Measurements from ENCODE around the gene EEF1G.
A peak's percentile ranks its signal among the peaks of the same experiment; 100 is the strongest.
"Not testable (repeated sequence)": the region's sequence is repeated elsewhere in the genome, so short reads cannot be mapped to it uniquely, and the experiment has no call there.

The EEF1G gene

DNA sequence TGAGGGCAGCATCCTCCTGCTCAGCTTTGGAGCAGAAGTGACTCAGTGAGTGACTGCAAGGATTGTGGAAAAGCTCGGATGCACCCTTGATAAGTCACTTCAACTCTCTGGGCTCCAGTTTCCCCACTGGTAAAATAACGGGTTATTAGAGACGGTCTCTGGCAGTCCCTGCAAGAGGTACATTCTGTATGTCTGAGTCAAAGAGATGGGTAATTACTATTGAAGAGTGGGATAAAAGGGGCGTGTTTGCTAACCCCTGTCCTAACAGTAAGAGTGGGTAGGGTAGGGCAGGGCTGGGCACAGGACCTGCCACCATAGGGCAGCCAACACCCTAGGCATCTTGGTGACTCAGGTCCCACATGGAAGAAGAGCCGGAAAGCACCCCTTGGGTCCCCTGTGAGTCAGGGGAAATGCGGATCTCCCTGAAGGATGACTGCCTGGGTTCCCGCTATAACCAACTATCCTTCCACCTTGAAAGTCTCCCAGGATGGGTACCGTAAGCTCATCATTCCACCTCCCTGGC, 19.8 kb downstream of the EEF1G start:
- DNase-seq: no peak

DNA sequence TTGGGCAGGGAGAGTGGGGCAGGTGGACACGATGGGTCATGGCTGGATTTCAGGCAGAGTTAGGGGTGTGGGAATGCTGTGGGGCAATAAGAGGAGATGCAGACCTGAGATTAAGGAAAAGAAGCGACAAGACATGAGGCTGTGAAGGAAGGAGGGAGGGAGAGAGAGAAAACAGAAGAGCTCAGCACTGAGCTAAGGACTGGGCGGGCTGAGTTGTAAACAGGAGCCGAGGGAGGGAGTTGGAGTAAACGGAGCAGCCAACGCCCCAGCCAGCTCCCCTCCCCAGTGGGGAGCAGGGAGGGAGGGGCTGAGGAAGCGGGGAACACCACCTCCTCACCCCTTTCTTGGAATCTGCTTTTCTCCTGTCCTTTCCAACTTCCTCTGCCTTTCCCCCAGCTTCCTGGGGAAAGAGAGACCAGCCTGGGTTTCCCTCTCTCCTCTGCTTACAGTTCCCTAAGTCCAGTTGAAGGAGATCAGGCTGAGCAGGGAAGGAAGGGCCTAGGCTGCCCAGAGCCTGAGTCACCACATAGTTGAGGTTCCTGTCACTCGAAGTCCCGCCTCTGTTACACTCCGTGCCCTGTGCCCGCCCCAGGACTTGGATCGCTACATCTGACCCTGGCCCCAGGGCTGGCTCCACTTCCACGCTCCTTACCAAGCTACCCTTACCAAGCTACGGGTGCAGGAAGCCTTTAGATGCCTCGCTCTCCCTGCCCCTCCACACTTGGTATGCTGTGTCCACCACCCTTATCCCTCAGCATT, 20.4 kb downstream of the EEF1G start:
- DNase-seq: no peak

DNA sequence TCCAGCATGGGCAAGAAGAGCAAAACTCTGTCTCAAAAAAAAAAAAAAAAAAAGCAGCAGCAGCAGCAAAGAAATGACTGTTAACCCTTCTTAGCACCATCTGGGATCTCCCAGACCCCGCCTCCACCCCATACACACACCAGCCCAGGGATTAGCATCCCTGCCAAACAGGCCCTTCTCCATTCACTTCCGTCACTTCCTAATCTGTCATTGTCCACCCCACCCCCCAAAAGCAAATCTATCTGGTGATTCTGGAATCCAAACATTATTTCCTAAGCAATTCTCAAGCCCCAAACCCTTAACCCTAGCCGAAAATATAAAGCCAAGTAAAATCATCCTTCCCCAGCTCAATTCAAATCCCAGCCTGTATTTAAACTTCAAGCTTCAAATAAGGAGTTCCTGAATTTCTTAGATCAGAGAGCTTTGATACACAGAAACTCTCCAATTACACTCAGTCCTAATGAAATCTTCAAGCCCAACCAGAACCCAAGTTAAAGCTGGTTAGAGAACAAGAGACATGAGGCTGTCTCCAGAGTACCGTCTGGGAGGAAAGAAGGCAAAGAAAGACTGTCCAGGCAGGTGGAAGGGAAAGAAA, 21.1 kb downstream of the EEF1G start:
- no peak for DNase-seq

DNA sequence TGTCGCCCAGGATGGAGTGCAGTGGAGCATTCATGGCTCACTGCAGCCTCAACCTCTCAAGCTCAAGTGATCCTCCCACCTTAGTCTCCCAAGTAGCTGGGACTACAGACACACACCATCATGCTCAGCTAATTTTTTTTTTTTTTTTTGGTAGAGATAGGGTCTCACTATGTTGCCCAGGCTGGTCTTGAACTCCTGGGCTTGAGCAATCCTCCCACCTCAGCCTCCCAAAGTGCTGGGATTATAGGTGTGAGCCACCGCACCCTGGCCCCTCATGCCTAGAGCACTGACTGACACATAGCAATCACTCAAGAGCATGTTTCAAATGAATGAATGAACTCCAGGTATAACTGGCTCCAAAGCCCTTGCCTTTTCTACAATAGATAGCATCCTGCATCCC, 23.2 kb downstream of the EEF1G start:
- DNase-seq: not testable (repeated sequence)

DNA sequence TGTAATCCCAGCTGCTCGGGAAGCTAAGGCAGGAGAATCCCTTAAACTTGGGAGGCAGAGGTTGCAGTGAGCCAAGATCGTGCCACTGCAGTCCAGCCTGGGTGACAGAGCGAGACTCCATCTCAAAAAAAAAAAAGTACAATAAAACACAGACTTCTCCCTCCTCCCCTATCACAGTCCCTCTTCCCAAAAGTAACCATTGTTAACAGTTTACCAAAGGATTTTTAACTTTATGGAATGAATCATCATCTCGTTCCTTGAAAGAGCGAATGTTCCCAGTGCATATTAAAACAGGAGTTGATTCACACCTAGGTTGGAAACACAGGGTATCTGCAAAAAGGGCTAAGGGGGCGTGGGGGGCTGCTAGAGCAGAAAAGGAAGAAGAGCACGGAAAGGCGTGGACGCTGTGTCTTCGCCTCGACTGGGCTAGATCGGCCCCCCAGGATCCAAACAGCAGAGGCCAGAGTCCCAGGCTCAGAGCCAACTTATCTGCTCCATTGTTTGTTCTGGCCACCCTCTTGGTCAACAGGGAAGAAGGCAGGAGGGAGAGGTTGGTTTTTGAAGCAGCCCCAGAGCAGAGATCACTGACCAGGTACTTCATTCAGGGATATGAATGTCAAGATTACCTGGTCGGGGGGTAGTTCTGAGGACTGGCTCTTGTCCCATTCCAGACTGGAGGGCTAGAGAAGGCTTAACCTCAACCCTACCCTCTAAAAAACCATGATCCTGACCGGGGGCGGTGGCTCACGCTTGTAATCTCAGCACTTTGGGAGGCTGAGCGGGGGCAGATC, 25.0 kb downstream of the EEF1G start:
- no peak for DNase-seq

DNA sequence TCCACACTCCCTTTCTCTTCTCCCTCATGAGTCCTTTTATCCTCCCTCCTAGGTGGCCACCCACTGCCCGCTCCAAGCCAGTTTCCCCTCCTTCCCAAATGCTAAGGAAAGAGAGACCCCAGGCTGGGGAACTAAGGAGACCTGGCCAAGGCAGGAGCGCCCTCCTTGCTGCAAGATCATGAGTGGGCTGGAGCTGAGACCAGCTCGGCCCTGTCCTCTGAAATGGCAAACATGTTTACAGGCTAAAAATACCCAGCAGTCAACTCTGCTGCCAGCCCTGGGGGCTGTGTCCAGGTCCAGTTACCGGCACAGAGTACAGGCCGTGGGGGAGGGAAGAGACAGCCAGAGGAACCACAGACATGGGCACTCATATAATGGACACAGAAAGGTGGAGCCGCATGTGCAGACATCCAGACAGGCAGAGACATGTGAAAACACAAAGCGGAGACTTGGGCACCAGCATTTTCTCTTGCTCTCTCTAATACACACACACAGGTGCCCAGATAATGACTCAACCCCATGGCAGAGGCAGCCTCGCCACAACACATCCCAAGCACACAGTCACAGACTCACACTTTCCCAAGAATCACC, 25.9 kb downstream of the EEF1G start:
- DNase-seq: no peak

DNA sequence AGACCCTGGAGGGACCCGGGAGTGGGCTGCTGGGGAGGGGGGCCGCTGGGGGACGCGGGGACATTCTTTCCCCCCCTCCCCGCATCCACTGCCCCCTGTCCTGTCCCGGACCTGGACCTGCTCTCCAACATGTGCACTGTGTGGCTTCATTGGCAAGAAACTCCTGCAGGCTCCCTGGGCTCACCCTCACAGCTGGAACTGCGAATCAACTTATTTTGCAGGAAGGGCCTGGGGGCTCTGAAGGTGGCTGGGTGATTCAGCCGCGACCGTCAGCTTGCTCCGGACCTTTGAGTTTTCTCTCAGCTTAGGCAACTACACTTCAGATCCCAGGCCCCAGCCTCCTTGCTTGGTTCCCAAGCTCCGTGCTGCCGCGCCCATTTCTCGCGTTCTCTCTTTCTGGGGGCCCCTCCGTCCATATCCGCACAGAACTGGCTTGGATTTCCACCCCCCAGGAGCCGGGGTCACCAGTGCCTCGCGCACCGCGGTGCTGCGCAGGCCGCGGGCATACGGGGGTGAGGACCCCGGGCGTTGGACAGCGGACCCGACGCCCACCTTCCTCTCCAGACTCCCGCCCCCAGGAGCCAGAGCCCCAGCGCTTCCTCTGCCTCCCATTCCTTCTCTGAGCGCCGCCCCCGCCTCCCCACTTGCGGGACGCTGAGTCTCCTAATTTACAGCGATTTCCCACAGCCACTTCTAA, 26.6 kb downstream of the EEF1G start:
- DNase-seq: no peak

DNA sequence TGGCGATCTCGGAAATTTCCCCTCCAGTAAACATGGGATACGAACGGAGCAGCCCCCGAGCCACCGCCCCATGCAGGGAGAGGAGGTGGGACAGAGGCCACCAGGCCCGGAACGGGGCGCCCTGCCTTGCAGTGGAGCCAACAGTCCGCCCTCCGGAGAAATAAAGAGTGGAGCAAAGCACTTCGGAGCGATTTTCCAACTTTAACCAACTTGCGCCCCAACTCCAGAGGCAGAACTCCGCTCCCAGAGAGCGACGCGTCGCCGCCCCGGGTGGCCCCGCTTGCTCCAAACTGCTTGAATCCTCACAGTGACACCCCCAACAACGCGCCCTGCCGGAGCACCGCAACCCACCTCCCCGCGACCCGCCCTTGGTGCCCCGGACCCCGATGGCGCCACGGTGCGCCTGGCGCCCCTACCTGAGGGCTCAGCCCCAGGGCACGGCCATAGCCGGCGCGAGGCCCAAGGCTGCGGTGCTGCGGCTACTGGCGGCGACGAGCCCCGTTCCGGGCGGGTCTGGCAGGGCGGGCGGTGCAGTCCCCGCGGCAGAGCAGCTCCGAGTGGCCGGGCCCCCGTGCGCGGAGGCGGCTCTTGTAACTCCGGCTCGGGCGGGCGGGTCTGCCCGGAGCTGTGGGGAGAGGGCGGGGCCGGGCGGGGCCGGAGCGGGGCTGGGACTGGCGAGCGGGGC, 27.3 kb downstream of the EEF1G start, which contains the start of gene AHNAK:
AHNAK (minus strand) TSS at position 563 of the 685 bp plus-strand sequence. CDS start 10,708 bp downstream, outside the sequence.
- peak; percentile 43 for DNase-seq

DNA sequence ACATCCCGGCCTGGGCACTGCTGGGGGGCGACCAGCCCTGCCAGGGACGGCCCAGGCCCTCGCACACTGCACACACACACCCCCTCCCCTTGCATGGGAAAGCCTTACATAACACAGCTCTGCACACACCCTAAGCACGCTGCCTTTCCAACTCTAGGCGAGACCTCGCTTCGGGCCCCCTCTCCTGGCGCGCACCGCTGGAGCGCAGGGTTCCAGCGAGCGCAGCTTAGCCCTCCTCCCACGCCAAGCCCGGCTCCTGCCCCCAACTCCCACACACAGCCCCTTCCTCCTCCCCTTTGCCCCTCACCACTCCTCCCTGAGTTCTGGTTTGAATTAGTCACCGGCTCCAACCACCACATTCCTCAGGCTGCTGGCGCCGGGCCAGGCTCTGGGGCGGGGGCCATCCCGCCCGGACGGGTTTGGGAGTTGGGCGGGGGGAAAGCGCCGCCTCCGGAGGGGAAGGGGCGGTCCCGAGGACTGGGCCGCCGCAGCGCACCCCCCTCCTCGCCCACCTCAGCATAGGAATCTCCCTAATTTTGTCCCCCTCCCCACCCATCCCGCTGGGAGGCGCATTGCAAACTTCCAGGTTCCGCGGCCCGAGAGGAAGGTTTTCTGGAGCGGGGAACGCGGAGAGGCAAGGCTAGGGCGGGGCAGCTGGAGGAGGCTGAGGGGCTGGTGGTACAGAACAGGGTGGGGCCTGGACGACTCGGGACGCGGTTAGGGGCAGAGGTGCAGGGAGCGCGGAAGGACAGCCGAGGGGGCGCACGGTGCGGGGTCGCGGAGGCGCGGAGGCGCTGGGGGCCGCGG, 28.1 kb downstream of the EEF1G start:
- DNase-seq: no peak

DNA sequence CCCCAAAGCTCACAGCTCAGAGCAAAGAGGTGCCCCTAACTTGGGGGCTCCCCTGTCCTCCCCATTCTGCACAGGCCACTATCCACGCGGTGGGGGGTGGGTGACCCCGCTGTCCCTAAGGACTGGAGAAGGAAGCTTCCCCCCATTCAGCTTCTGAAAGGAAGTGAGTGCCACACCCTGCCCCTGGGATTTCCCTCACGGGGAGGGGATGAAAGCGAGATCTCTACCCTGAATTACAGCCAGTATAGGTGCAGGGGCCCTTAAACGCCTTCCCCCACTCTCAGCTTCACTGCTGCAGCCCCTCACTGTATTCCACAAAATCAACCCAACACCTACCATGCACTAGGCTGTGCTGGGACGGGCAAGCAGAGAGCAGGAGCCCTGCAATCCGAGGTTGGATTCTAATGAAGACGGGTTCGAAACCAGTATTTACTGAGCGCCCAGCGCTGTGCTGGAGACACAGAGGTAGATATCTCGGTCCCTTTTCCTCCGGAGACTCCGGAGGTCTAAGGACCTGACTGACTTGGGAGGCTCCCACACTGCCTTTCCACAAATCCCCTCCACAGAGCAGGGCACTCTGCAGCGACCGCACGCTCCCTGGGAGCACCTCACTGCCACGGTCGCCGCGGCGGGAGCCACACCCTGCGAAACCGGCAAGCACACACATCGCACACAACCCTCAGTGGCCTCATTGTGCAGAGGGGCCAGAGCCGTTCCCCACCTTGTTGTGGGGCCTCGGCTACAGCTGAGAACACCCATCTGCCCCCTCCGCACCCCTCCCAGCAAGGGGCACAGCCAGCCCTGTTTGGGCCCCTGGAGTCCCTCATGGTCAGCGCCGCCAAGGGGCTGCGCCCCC, 28.9 kb downstream of the EEF1G start:
- DNase-seq: no peak

DNA sequence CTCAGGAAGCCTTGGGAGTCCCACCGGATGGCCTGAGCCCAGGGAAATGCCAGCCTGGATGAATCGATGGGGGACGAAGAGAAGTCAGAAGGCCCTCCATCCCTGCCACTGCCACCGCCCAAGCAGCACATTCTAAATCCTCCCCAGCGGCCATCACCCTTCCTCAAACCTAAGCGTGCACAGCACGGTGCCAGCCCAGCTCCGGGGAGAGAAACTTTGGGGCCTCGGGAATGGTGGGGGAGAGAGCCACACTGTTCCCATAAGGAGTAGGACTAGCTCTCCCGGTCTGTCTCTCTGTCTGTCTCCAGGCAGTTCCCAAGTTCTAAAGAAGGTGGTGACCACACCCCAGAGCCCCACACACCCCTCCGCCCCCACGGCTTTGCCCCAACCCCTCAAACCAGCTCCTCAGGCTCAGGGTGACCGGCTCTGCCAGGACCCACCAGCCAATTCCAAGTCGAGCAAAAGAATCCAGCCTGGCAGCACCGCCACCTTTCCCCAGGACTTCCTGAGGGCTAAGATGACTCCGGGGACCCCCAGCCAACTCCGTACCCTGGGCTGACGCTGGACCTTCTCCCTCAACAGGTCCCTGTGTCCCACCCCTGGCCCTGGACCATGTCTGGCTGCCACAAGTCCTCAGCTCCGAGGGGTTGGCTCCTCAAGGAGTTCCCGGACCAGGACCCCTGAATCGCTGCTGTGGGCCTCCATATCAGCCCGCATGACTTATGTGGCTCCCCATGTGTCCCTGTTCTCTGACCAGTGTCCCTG, 29.8 kb downstream of the EEF1G start:
- no peak for DNase-seq

DNA sequence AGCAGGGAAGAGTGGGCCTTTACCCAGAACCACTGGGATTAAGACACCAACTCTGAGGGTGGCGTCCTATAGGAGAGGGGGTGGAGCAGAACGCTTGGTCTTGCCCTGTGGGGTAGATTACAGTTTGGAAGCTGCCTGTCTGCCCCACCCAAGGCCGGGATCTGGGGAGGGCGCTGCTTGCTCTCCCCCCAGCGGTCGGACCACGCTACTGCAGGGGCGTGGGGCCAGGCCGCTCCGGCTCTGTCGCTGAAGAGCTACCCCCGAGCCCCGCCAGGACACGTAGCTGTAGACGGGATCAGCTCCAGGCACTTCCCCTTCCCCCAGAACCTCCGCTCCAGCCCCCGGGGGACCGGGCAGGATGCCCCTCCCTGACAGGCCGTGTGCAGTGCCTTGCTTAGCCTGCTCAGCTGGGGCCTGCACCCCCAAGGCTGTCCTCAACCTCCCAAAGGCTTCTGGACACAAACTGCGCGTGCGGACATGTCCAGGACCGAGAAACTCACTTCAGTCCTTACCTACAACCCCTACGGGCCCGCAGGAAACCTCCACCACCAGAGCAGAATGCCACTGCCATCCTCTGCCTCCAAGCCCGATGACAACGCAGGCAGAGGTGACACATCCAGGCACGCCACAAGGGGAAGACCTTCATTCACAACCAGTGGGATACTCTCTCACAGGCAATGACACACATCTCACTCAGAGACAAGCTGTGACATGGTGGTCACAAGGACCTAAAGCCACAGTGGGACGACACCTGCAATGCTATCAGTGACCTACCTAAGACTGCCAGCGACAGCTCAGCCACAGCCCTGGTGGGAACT, 30.7 kb downstream of the EEF1G start:
- peak; percentile 61 for DNase-seq

DNA sequence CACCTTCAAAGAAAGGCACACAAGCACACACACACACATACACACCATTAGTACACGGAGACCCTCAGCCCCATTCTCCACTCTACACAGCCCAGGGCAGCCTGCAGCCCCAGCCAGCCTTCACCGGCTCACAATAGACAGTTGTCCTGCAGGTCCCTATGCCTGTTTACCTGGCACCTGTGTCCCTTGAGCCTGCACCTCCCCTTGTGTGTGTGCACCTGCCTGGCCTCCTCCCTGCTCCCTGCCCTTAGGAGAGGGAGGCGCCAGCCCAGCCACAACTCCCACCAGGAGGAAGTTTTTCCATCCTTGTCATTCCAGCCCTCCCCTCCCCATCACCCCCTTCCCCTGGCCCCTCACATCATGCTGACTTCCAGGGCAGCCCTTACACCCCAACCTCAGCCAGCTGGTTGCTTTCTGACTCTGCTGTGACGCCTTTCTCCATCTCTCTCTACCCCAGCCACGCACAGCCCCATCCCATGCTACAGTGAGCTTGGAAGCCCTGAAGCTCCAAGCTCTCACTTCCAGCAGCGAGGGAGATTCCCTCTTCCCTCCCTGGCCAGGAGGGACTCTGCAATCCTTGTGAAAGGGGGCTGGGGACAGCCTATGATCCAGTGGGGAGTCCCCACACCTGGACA, 31.5 kb downstream of the EEF1G start:
- DNase-seq: peak; percentile 71

DNA sequence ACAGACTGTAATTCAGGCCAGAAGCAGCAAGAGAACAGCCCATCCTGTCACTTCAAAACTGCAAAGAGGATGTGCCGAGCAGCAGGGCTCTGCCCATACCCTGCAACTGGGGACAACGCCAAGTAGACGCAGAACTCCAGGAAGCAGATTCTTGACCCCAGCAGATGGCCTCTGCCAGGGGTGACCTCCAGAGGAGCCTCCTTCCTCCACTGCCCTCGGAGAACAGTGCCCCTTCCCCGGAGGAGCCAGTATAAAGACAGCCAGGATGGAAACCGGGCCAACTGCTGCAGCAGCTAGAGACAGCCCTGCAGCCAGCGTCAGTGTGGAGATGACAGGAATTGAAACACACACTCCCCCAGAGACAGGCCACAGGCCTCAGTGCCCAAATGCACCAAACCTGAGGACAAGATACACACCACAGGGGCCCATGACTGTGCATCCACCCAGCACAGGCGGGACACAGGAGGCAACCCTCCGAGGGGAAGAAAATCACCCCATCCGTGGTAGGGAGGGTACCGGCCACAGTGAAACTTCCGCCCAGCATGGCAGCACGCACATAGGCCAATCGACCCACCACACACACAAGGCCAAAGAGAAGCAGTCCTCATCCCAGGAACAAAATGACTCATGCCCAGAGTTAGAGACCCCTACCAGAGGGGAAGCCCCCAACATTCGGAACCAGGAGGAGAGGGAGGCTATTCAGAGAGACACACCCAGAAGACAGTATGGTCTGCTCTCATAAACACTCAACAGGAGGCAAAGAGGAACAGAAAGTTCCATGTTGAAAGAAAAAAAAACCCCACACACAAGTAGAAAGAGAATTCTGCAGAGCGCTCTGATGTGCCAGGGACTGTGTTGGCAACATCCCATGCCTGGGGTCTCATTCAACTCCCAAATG, 32.6 kb downstream of the EEF1G start:
- DNase-seq: no peak

DNA sequence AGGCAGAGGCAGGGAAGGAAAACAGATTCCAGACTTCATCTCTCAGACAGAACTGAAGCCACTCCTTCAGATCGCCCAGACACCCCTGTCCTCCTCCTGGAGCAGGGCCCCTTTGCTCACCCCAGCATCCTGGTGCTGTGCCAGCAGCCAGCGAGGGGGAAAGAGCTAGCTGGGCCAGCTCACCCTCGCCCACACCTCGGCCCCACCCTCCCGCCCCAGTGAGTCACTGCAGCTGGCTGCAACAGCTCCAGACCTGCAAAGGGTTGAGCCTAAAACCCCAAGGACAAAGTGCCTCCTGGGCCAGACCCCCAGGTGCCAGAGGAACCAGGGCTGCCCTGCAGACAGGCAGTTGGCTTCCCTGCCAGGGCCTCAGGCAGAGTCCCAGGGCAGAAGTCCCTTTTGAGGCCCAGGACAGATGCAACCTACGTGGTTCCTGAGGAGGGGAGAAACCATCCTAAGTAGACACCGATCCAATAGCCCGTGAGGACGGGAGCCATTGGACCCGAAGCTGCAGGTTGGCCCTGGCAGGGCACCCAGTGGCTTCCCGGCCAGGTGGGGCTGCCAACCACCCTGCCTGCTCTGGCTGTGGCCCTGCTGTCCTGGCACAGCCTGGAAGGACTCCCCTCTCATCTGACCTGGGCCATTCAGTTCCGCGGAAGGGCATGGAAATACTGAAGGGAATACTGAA, 34.3 kb downstream of the EEF1G start:
- DNase-seq: peak; percentile 44
